ENCODE measurements around the gene SGCE.

SGCE gene

GRCh38 chr7:94620703-94621118 is 35.2 kb downstream of the SGCE start:
- peak; percentile 22 for DNase-seq

- DNase-seq: no peak
Observed at GRCh38 chr7:94618126-94618525, 37.8 kb downstream of the SGCE start.

GRCh38 chr7:94616855-94617254 is 39.1 kb downstream of the SGCE start:
- DNase-seq: no peak

GRCh38 chr7:94615666-94616065 is 40.3 kb downstream of the SGCE start:
- no peak for DNase-seq

GRCh38 chr7:94612661-94613060 is 43.3 kb downstream of the SGCE start:
- no peak for DNase-seq

GRCh38 chr7:94612253-94612652 is 43.7 kb downstream of the SGCE start:
- DNase-seq: no peak

GRCh38 chr7:94609561-94609960 is 46.4 kb downstream of the SGCE start:
- DNase-seq: no peak

- DNase-seq: no peak
Observed at GRCh38 chr7:94605031-94605430, 50.9 kb downstream of the SGCE start.

- DNase-seq: no peak
Observed at GRCh38 chr7:94602181-94602580, 53.8 kb downstream of the SGCE start.

- DNase-seq: no peak
Observed at GRCh38 chr7:94600267-94600666, 55.7 kb downstream of the SGCE start.

GRCh38 chr7:94595717-94596116 is 60.2 kb downstream of the SGCE start:
- no peak for DNase-seq

GRCh38 chr7:94594882-94595281 is 61.1 kb downstream of the SGCE start:
- DNase-seq: no peak

- no peak for DNase-seq
Observed at GRCh38 chr7:94591176-94591575, 64.8 kb downstream of the SGCE start.

GRCh38 chr7:94590526-94591162 is 65.3 kb downstream of the SGCE start:
- DNase-seq: no peak

- no peak for DNase-seq
Observed at GRCh38 chr7:94588075-94588474, 67.9 kb downstream of the SGCE start.

GRCh38 chr7:94584113-94584512 is 71.8 kb downstream of the SGCE start:
- DNase-seq: no peak

GRCh38 chr7:94580601-94581000 is 75.3 kb downstream of the SGCE start:
- no peak for DNase-seq

GRCh38 chr7:94579470-94579869 is 76.5 kb downstream of the SGCE start:
- DNase-seq: no peak

- DNase-seq: no peak
Observed at GRCh38 chr7:94578614-94579013, 77.3 kb downstream of the SGCE start.

- no peak for DNase-seq
Observed at GRCh38 chr7:94577357-94577756, 78.6 kb downstream of the SGCE start.

GRCh38 chr7:94576316-94576715 is 79.6 kb downstream of the SGCE start:
- DNase-seq: no peak

GRCh38 chr7:94575646-94576045 is 80.3 kb downstream of the SGCE start:
- no peak for DNase-seq

GRCh38 chr7:94571816-94572215 is 84.1 kb downstream of the SGCE start:
- no peak for DNase-seq

GRCh38 chr7:94567396-94567795 is 88.5 kb downstream of the SGCE start:
- no peak for DNase-seq

- DNase-seq: no peak
Observed at GRCh38 chr7:94565247-94565894, 90.6 kb downstream of the SGCE start.
